ENCODE results near the gene RILPL2.
"Not testable (repeated sequence)": the region's sequence is repeated elsewhere in the genome, so short reads cannot be mapped to it uniquely, and the experiment has no call there.

- not testable (repeated sequence) for TF ChIP-seq POLR2A (IDR thresholded peaks at IDR 0.05); POLR2AphosphoS5 (IDR thresholded peaks at IDR 0.05; ENCODE audit: insufficient read depth in 1 of 2, low read depth in 1 of 2)
- TF ChIP-seq, protein P1, sequence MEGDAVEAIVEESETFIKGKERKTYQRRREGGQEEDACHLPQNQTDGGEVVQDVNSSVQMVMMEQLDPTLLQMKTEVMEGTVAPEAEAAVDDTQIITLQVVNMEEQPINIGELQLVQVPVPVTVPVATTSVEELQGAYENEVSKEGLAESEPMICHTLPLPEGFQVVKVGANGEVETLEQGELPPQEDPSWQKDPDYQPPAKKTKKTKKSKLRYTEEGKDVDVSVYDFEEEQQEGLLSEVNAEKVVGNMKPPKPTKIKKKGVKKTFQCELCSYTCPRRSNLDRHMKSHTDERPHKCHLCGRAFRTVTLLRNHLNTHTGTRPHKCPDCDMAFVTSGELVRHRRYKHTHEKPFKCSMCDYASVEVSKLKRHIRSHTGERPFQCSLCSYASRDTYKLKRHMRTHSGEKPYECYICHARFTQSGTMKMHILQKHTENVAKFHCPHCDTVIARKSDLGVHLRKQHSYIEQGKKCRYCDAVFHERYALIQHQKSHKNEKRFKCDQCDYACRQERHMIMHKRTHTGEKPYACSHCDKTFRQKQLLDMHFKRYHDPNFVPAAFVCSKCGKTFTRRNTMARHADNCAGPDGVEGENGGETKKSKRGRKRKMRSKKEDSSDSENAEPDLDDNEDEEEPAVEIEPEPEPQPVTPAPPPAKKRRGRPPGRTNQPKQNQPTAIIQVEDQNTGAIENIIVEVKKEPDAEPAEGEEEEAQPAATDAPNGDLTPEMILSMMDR (IDR thresholded peaks at IDR 0.05): not testable (repeated sequence)
Measured at GRCh38 chr12:123463174-123463573, 26.7 kb upstream of the RILPL2 start.

Measured in vagina (tissue), 2 donors.